Aorta (tissue), 5 donors: Measurements from ENCODE around the gene FKBP5. TPM values are rescaled to one million over a fixed set of nuclear protein-coding genes. Genes with fewer than 3 reads are reported as not detected.
A peak's percentile ranks its signal among the peaks of the same experiment; 100 is the strongest.

Experiments used
- ATAC-seq: fragments of 200-7000 bp; cut with Tn5 transposase; one replicate; pipeline ENCODE4 v1.9.1; 2022; ENCODE audit warnings: moderate library complexity; ENCODE audit not compliant: low FRiP score
- DNase-seq, 2 donors: peaks; one replicate each; pipeline ENCODE4 v3.0.0-alpha.2; 2020
- H3K27ac ChIP-seq, 2 donors: one replicate each; pipeline ENCODE4 v1.5.1; 2013; ENCODE audit warnings: low read length in 2 of 2, mild to moderate bottlenecking in 2 of 2, moderate library complexity in 2 of 2, control low read depth in 1 of 2, inconsistent platforms in 1 of 2, low read depth in 1 of 2
- H3K27me3 ChIP-seq, 2 donors: one replicate each; pipeline ENCODE4 v1.6.1; 2013; ENCODE audit warnings: control low read depth in 1 of 2, low read length in 1 of 2, mild to moderate bottlenecking in 1 of 2, moderate library complexity in 1 of 2; ENCODE audit not compliant: insufficient read depth in 2 of 2, control insufficient read depth in 1 of 2
- H3K36me3 ChIP-seq, 2 donors: one replicate each; pipeline ENCODE4 v1.6.1; 2013; ENCODE audit warnings: control low read depth in 1 of 2, low read length in 1 of 2, mild to moderate bottlenecking in 1 of 2; ENCODE audit not compliant: insufficient read depth in 2 of 2, control insufficient read depth in 1 of 2
- H3K4me1 ChIP-seq, 2 donors: one replicate each; pipeline ENCODE4 v1.6.1; 2013; ENCODE audit warnings: low read length in 2 of 2, control low read depth in 1 of 2, mild to moderate bottlenecking in 1 of 2, moderate library complexity in 1 of 2; ENCODE audit not compliant: insufficient read depth in 2 of 2, control insufficient read depth in 1 of 2
- H3K4me3 ChIP-seq, 2 donors: one replicate each; pipeline ENCODE4 v1.5.1; 2013; ENCODE audit warnings: low read length in 2 of 2, control low read depth in 1 of 2, mild to moderate bottlenecking in 1 of 2
- H3K9me3 ChIP-seq: one replicate; pipeline ENCODE4 v1.6.1; 2013; ENCODE audit warnings: mild to moderate bottlenecking, low read length; ENCODE audit not compliant: control insufficient read depth
- whole genome bisulfite sequencing, 2 donors: extraction: QIAGEN DNeasy Blood & Tissue Kit; methylation state at CpG; one replicate each; pipeline ENCODE4 v1.1.7; 2013; 5-methylcytosine and 5-hydroxymethylcytosine counted together
- intact Hi-C, 2 donors: fragments of 100-400 bp; cut with DNase I; formaldehyde crosslinking; loops; one replicate each; pipeline versions ENCODE4 v1.14.2 to v1.15.0; 2022
- polyA plus RNA-seq, 2 donors: library from polyadenylated mRNA; stranded (reverse); fragments of 200-250 nt; gene quantifications; one replicate each; pipeline ENCODE4 v1.2.3, GENCODE V29; 2013
- total RNA-seq, 2 donors: library from RNA; stranded (reverse); fragmentation: NEBNext Ultra II Directional; extraction: Animal tissue kit (Norgen Biotek cat#: 25700); gene quantifications; one replicate each; pipeline ENCODE4 v1.2.1, GENCODE V29; 2021
- donor health status: healthy with polysubstance abuse.
- donor health status: Bipolar disorder and iron deficiency.
- donor health status: DM: no; HTN: no; CAD: no.
- donor health status: DM: no; HTN: no; CAD: no.
- donor health status: DM: yes; HTN: yes; CAD: no.

FKBP5 gene
- total and polyA plus RNA-seq, 4 donors = 25.1 to 102 (median 87.6) TPM

DNA sequence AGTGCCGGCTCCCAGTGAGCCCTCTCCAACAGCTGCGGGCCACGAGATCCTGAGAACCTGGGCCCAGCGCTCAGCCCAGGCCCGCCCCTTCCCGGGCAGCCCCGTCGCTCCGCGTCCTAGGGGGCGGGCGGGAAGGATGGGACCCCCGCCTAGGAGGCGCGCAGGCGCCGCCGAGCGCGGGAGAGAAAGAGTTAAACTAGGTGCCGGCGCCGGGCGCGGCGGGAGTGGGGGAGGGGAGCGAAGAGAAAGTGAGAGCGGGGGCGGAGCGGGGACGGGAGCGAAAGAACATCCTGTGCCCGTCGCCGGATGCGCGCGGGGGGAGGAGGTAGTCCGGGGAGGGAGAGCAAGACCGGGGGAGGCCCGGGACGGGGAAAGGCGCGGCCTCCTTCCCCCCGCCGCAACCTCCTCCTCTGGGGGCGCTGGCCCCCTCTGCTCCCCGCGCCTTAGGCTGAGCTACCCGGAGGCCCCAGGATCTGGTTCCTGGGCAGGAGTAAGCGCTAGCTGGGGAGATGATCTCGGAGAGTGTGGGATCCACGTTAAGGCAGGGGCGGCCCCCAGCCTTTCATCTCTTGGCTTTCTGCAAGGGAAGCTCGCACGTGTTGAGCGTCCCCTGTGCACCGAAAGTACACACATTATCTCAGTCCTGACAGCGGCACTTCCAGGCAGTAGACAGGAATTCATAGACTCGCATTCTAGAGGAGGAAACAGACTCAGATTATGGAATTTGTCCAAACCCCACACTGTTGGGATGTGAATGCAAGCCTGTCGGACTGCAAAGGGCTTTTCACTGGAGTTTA lies 43.2 kb upstream of the FKBP5 start:
- 0 to 1% methylated on average over 47 to 61 of the region's 61 CpGs for WGBS, 2 donors
- H3K36me3 ChIP-seq = no peaks in the 10 kb centered on the region
- H3K9me3 ChIP-seq = no peaks in the 10 kb centered on the region
- no peaks in the 10 kb centered on the region for H3K27me3 ChIP-seq
- peak; percentile 86 for ATAC-seq
- peak overlapping the region; percentile 97 to 98 for H3K27ac ChIP-seq
- H3K4me1 ChIP-seq = peaks cover 5 to 6% of the 10 kb centered on the region in 2 donors
- intact Hi-C loops = loop anchor here in 1 of 2 donors (2.0 kb wide), 1 partner anchor 43 kb away; the partner anchor contains the start of gene FKBP5
- peak overlapping the region; percentile 46 for H3K4me3 ChIP-seq
- peak; percentile 96 to 99 for DNase-seq

DNA sequence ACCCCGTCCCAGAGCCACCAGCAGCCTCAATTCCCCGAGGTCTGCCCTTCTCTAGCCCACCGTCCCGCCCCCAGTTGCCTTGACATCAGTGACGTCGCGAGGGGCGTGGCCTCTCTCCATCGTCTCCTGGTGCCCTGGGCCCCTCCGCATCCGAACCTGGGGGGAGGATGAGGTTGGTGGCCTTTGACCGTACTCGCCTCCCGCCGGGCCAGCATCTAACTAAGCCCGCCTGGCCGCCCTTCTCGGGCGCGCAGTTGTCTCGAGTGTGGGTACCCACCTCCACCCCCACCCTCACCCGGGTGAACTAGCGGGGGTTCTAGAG lies 42.7 kb upstream of the FKBP5 start:
- ATAC-seq = peak; percentile 79
- no peaks in the 10 kb centered on the region for H3K36me3 ChIP-seq
- H3K4me1 ChIP-seq = peaks cover 5 to 8% of the 10 kb centered on the region in 2 donors
- peak overlapping the region; percentile 46 for H3K4me3 ChIP-seq
- H3K27me3 ChIP-seq = no peaks in the 10 kb centered on the region
- 0 to 1% methylated on average over 22 to 23 of the region's 23 CpGs for WGBS, 2 donors
- H3K9me3 ChIP-seq = no peaks in the 10 kb centered on the region
- intact Hi-C loops = loop anchor here in 1 of 2 donors (2.0 kb wide), 1 partner anchor 43 kb away; the partner anchor contains the start of gene FKBP5
- DNase-seq = peak; percentile 96 to 100
- peak overlapping the region; percentile 97 to 98 for H3K27ac ChIP-seq

DNA sequence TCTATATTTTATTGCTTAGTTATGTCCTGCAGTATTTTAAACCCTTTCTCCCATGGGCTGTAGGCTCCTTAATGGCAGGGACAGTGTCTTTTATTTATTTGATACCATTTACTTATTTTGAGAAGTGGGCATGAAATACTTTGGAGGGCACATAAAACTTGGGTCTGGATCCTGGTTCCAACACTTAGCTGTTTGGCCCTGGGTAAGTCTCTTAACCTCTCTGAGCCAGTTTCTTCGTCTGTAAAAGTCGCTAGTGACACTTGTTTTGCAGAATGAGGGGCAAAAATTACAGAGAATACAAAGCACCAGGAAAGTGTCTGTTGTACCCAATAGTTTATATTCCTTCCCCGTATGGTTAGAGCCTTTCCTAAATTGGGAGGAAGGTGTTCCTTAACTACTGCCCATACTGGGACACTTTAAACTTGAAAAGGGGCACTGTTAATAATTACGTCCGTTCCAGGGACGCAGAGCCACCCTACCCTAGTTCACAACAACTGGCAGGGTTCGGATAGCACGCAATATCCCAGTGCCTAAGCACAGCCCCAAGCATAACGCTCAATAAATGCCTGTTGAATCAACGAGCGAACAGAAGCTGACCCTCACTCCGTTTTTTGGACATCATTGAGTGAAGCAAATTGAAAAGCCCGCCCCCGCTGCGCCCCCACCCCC lies 42.2 kb upstream of the FKBP5 start:
- peaks cover 5% of the 10 kb centered on the region in 2 donors for H3K4me1 ChIP-seq
- no peak for ATAC-seq
- no peak overlapping the region for H3K4me3 ChIP-seq
- no peaks in the 10 kb centered on the region for H3K9me3 ChIP-seq
- DNase-seq = no peak
- no peaks in the 10 kb centered on the region for H3K27me3 ChIP-seq
- no peaks in the 10 kb centered on the region for H3K36me3 ChIP-seq
- 5% methylated on average over 15 of the region's 15 CpGs for WGBS, 2 donors
- peak overlapping the region; percentile 62 to 79 for H3K27ac ChIP-seq
- intact Hi-C loops = loop anchor here in 1 of 2 donors (2.0 kb wide), 1 partner anchor 42 kb away; the partner anchor contains the start of gene FKBP5

DNA sequence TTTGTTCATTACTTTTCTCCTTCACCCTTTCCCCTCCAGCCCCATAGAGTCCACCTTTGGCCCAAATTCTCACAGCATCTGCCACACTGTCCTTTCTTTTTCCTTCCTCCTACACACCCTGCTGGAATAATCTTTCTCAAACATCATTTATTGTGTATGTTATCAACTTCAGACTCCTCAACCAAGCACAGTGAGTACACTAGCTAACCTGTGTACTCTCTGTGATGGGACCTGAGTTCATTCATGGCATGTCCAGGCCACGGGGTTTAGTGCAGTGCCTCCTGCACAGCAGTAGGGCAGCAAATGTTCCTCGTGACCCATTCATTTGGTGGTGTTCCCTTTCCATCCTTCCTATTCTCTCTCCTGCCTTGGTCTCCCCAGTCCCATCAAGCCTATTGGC lies 41.0 kb upstream of the FKBP5 start:
- Histone ChIP-seq H3K4me3 (no peak overlapping the region), H3K4me1 (peaks cover 5 to 7% of the 10 kb centered on the region in 2 donors), H3K9me3 (no peaks in the 10 kb centered on the region), H3K36me3 (no peaks in the 10 kb centered on the region), H3K27ac (peak overlapping the region in 1 of 2 donors; percentile 29), H3K27me3 (no peaks in the 10 kb centered on the region)
- 66 to 70% methylated on average over 2 of the region's 2 CpGs for WGBS, 2 donors
- no peak for DNase-seq
- ATAC-seq = no peak
- intact Hi-C loops = loop anchor here (2.0 to 5.0 kb wide), 3 partner anchors 41 to 127 kb away; partner anchors contain the start of gene FKBP5 (in 1 of the 2)

DNA sequence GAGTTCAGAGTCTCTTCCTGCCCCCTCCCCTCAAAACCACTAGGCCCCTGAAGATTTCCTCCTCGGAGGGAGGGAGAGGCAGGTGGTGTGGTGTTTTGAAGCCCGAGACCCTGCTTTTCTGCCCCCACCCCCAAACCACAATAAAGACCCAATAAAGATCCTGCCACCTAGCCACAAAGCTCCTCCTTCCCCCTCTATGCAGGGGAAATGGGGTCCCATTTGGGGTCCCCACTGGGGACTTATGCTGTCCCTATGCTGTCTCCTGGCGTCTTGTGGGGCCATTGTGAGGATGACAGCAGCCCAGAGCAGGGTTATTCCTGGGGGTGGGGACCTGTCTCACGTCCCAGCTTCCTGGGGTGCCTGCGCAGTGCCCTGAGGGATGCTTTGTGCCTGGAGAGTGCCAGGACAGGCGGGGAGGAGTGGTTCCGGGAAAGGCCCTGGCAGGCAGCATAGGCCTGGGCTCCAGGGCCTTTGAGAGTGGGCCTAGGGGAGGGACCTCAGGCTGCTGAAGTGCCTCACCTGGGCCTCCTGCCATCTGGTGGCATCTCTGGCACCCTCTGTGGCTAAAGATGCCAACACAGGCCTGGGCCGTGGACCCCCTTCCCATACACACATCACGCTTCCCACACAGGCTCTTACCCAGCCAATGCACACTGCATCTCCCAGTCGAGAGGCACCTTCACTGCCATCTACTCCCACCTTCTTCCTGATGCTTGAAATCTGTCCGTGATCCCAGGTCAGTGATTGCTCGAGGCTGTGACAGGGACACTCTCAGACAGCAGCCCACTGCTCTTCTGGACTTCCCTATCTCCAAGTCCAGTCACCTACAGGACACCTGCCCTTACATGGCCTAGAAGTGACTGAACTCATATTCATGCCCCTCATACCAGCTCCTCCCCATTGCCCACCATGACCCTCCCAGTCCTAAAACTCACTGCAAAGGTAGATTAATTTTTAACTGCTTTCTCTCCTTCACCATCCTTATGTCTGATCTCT lies 40.3 kb upstream of the FKBP5 start:
- Histone ChIP-seq H3K9me3 (no peaks in the 10 kb centered on the region), H3K4me1 (peaks cover 5 to 7% of the 10 kb centered on the region in 2 donors), H3K36me3 (no peaks in the 10 kb centered on the region), H3K27ac (peak overlapping the region; percentile 93 to 95), H3K27me3 (no peaks in the 10 kb centered on the region), H3K4me3 (no peak overlapping the region)
- 64% methylated on average over 12 of the region's 12 CpGs for WGBS, 2 donors
- no peak for ATAC-seq
- DNase-seq = no peak
- intact Hi-C loops = loop anchor here (2.0 to 5.0 kb wide), 2 partner anchors 42 to 127 kb away; no protein-coding TSS in a partner anchor

DNA sequence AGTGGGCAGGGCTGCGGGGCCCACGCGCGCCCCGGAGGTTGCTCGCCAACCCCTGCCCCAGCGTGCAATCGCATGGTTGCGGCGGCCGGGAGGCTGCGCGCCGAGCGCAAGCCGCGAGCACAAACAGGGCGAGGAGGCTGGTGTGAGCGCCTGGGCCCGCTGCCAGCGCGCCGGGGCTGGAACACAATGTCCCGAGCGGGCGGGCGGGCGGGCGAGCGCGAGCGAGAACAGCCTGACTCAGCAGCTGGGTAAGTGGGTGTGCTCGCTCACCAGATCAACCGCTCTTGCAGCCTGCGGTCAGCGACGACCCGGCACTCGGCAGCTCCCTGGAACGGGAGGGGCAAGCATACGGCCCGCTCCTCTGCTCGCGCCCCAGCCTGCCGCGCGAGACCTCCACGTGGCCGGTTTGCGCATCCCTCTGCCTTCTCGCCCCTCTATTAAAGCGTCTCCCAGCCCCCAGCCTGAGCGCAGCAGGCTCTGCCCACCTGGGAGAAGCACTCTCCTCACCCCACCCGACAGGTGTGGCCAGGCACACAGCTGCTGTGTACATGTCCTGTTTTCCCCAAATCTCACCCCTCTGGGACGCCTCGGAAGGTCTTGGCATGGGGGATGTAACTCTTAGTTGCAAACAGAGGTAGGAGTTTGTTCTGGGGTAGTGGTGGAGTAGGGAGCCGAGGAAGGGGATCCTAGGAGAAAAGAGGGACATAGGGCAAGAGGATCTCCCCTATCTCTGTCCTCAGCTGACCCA lies 39.4 kb upstream of the FKBP5 start:
- Histone ChIP-seq H3K27me3 (no peaks in the 10 kb centered on the region), H3K9me3 (no peaks in the 10 kb centered on the region), H3K36me3 (no peaks in the 10 kb centered on the region), H3K4me3 (peak overlapping the region in 1 of 2 donors; percentile 39), H3K27ac (peak overlapping the region; percentile 93 to 100), H3K4me1 (peaks cover 5 to 7% of the 10 kb centered on the region in 2 donors)
- DNase-seq (peak; percentile 96 to 97), ATAC-seq (peak; percentile 84)
- intact Hi-C loops = loop anchor here (2.0 to 5.0 kb wide), 2 partner anchors 41 to 126 kb away; no protein-coding TSS in a partner anchor
- 2 to 3% methylated on average over 47 to 57 of the region's 57 CpGs for WGBS, 2 donors

DNA sequence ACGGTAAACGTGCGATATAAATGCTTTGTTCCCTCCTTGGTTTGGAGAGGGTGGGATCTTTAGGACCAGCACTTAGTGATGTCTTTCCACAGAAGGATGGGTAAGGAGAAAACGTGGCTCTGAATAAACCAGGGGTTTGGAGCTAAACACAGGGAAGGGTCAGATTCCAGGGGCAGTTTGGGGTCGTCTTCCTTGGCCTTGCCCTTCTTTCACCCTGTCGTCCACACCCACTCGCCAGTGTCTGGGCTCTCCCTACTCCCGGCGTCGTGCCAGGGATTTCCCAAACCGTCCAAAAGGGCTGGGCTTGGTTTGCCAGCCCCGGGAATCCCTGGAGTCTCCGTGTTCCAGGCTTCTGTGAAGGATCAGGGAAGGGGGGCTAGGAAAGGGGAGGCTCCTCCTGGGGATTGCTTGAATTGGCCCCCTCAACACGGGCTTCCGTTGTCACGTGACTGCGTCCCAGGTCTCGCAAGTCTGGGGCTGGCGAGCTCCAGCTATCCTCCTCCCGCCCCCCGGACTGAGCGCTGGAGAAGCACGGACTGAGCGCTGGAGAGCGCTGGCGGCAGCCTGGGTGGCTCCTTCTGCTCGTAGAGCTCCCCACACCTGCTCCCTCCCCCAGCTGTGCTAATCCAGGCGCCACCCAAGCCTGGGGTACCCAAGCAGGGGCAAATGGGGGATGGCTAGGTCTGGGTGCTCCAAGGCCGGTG lies 38.7 kb upstream of the FKBP5 start:
- H3K4me1 ChIP-seq = peaks cover 5% of the 10 kb centered on the region in 2 donors
- peak overlapping the region in 1 of 2 donors; percentile 39 for H3K4me3 ChIP-seq
- intact Hi-C loops = loop anchor here in 1 of 2 donors (5.0 kb wide), 1 partner anchor 125 kb away; no protein-coding TSS in a partner anchor
- no peaks in the 10 kb centered on the region for H3K9me3 ChIP-seq
- WGBS, 2 donors = 2 to 4% methylated on average over 27 to 29 of the region's 29 CpGs
- H3K27ac ChIP-seq = peak overlapping the region; percentile 92 to 100
- H3K36me3 ChIP-seq = no peaks in the 10 kb centered on the region
- ATAC-seq (peak; percentile 59), DNase-seq (peak; percentile 86 to 92)
- no peaks in the 10 kb centered on the region for H3K27me3 ChIP-seq
